Inferior parietal cortex (tissue), 1 donor: ENCODE measurements around the gene NXPE4.

Source experiments
- DNase-seq: peaks from one replicate; pipeline ENCODE4 v3.0.0-alpha.2; 2016; ENCODE audit errors: extremely low spot score

NXPE4 gene

GRCh38 chr11:114559425-114560310, 35.9 kb downstream of the NXPE4 start, which contains the start of gene NXPE1:
Gene NXPE1 (minus strand): TSS chr11:114559881. CDS start chr11:114551201, 8,680 bp downstream.
- DNase-seq, result no peak

DNA sequence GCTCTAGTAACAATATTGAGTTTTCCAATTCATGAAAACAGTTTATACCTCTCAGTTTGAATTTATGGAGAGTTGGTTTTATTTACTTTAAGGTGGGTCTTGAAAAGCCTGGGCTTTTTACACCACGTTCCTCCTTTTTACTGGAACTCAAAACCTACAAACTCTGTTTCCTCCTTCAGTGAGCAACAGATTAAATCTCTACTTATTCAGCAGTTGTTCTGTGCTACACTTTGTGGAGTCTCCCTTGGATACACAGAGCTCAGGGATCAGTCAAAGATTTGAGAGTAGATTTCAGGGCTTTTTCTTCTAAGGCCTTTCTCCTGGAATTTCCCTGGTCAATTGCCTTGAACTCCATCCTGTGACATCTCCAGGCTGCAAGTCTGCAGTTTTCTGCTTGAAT, 39.5 kb downstream of the NXPE4 start:
- DNase-seq, result no peak

GRCh38 chr11:114553642-114554041, 41.9 kb downstream of the NXPE4 start:
- no peak for DNase-seq

DNA sequence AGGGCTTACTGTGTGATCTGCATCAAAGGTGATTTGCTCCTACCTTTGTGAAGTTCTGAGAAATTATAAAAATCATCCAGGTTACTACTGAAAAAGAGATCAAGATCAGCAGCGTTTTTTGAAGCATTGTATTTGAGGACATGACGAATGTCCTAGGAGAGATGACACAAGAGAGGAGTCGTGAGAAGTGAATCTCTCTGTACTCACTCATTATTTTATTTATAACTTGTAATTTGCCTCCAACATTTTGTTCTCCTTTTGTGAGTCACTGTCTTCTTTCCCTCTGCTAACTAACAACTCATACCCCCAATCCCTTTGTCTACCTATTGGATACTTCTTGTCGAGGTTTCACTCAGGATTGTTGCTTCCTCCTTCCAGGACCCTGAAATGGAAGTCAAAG, 44.5 kb downstream of the NXPE4 start:
- no peak for DNase-seq

- DNase-seq, result no peak
These were observed 69.9 kb downstream of the NXPE4 start for GRCh38 chr11:114525682-114526081.

- no peak for DNase-seq
These were observed 71.5 kb downstream of the NXPE4 start for GRCh38 chr11:114524122-114524521.

DNA sequence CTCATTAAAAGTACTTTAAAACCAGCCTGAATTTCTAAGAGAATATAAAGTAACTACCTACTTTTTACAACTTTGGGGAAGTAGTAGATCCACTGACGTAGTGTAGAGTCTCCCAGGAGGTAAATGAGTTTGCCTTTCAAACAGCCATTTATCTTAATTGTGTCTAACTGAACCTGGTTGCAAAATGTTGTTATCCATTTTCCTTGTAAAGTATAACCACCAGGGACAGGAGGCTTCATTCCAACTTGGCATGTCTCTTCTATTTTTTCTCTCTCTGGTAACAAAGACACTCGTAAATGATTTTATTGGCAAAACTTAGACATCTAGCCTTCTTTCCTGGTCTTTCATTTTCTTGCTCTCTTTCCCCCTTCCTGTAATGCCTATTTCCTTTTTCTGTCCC, 72.8 kb downstream of the NXPE4 start:
- no peak for DNase-seq
